ENCODE data around the gene UHMK1.
"Not testable (repeated sequence)": the region's sequence is repeated elsewhere in the genome, so short reads cannot be mapped to it uniquely, and the experiment has no call there.

UHMK1 gene

GRCh38 chr1:162570718-162571117, 73.1 kb downstream of the UHMK1 start:
- no peak for DNase-seq

DNA sequence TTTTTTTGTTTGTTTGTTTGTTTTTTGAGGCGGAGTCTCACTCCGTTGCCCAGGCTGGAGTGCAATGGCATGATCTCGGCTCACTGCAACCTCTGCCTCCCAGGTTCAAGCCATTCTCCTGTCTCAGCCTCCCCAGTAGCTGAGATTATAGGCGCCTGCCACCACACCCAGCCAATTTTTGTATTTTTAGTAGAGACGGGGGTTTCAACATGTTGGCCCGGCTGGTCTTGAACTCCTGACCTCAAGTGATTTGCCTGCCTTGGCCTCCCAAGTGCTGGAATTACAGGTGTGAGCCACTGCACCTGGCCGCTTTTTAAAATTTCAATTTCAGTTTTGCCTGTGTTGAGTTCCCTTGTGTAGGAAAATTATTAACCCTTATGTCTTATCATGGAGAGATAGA, 73.5 kb downstream of the UHMK1 start:
- DNase-seq = not testable (repeated sequence)

DNA sequence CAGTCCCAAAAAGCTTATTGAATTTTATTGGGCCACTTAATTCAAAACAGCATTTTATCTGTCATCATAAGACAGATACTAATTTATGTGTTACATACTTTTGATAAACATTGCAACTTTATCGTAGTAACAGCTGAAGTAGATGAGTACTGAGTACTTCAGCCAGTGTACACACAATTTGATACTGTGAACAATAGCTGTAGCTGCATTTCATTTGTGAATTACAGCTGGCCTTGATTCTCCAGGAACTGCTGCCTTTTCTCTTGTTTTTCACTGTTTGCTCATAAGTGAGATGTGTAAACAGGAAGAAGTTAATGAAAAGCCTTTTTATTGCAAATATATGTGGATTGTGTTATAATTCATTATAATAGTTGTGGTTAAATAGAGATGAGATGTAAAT, 74.1 kb downstream of the UHMK1 start:
- DNase-seq = no peak

DNA sequence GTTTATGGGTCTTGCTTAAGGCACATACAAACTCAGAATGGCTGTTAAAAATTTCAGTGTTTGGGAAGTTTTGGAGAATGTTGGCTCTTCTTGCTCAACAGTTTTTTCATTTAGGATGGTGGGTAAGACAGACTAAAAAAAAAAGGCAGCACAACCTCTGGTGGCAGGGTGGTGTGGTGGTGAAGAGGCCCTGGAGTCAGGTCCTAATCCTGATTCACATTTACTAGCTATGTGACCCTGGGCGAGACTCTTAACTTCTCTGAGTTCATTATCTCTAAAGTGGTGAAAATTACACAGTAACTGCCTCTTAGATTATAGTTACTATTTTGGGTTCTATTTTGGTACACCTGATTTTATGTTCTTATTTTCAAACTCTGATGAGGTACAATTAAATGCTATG, 75.5 kb downstream of the UHMK1 start:
- DNase-seq = no peak

- DNase-seq = no peak
Measured at GRCh38 chr1:162578071-162578700, 80.6 kb downstream of the UHMK1 start.

- no peak for DNase-seq
Measured at GRCh38 chr1:162578936-162579335, 81.3 kb downstream of the UHMK1 start.

Measured in NCI-H524 treated with DMSO at 0.1 percent for 48 hours (cell line).